Measurements from ENCODE around the gene GPATCH1. TPM values are rescaled to one million over a fixed set of nuclear protein-coding genes. Genes with fewer than 3 reads are reported as not detected.

Gene GPATCH1
- total and polyA plus RNA-seq, 2 of the 4 experiments (the other 2 are of a cell fraction): 5.1 to 7.5 TPM

DNA sequence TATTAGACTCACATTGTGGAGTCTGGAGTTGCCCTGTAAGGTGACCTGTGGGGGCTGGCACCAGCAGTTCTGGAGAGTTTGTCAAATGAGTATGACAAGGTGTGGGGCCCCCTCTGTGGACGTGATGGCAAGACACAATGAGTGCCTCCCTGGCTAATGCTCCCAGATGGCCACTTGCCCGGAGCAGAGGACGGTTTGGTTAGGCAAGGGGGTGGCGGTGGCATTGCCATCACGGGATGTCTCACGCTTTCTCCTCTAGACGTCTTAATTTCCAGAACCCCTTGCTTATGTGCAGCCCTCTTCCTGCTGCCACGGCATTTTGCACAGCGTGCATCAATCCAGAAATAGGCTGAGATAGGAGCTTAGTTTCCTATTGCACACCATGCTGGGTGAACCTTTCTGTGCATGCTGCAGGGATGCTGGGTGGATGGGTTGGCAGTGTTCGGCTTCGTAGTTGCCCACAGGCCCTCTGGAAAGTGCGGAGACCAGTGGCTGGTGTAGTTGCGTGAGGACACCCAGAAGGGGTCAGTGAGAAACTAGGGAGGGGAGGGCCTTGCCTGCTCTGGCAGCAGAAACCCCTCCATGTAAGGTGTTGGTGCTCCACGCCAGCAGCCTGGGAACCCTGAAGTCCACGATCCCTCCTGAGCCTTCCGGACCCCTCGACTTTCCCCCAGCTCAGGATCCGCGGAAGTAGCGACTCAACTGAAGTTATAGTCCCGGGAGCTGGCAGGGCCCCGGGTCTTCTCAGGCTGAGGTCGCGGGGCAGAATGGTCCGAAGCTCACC is 95.1 kb downstream of the GPATCH1 start:
- H4K20me1 ChIP-seq (ENCODE audit: insufficient read depth, low read length): peaks cover 9% of the 10 kb centered on the region
- no peaks in the 10 kb centered on the region for H3K27me3 ChIP-seq (ENCODE audit: control insufficient read depth, insufficient read depth, low read length)
- H2BK5ac ChIP-seq (ENCODE audit: low read depth, low read length, poor library complexity, severe bottlenecking): peak overlapping the region; percentile 85
- peak overlapping the region; percentile 76; the same call in 1 of the 2 replicates for H3K23ac ChIP-seq (ENCODE audit: low read depth, low read length)
- BruUV-seq (replicated peaks): TSS peak; percentile 40
- peak overlapping the region; percentile 93 for H3K4me2 ChIP-seq (ENCODE audit: low read depth, low read length)
- H3K18ac ChIP-seq (ENCODE audit: low read depth, low read length): peak overlapping the region; percentile 8; the same call in 1 of the 2 replicates
- peak overlapping the region; percentile 81 for H4K91ac ChIP-seq (ENCODE audit: insufficient read depth, low read depth, low read length)
- H3K36me3 ChIP-seq (ENCODE audit: control insufficient read depth, insufficient read depth, low read length): no peaks in the 10 kb centered on the region
- peak overlapping the region; percentile 99 for H2AFZ ChIP-seq (replicated peaks; ENCODE audit: low read length, poor library complexity)
- H3K79me1 ChIP-seq (ENCODE audit: low read depth in 1 of 2, low read length in 2 of 2): peaks cover 11 to 23% of the 10 kb centered on the region in 2 experiments
- no peak overlapping the region for H2BK20ac ChIP-seq (ENCODE audit: low read depth, low read length)
- no peak overlapping the region for H2BK15ac ChIP-seq (ENCODE audit: low read depth, low read length)
- ChIA-PET POLR2A (ENCODE audit: unreplicated experiment) (interaction anchor here (0.5 kb wide), 2 partner anchors 56 to 170 kb away, joined by 5 to 6 read pairs; no protein-coding TSS in a partner anchor), CTCF (interaction anchor here (0.5 to 1.9 kb wide), 3 partner anchors 13 to 1006 kb away, joined by 3 to 8 read pairs (median 7); no protein-coding TSS in a partner anchor)
- H4K5ac ChIP-seq (ENCODE audit: low read depth, low read length): peak overlapping the region; percentile 13
- 0% methylated on average over 5 of the region's 25 CpGs; no CpG with 5 or more reads in 1 of the 2 experiments for WGBS, 2 experiments (ENCODE audit: extremely low coverage in 2 of 2, insufficient read length in 1 of 2)
- dilution Hi-C loops (cut with HindIII; ENCODE audit: low sequenced_read_pairs, unreplicated experiment): no loop called here
- intact Hi-C loops (cut with micrococcal nuclease): loop anchor here (2.0 to 5.0 kb wide), 3 partner anchors 31 to 204 kb away; partner anchors contain the start of genes CEP89 and FAAP24
- H3K4ac ChIP-seq (ENCODE audit: low read depth, low read length): peak overlapping the region; percentile 88
- H3K27ac ChIP-seq (ENCODE audit: insufficient read depth, low read length): peak overlapping the region; percentile 69
- H3K14ac ChIP-seq (replicated peaks; ENCODE audit: low read depth, low read length): peak overlapping the region; percentile 66
- H3K9me3 ChIP-seq (ENCODE audit: control insufficient read depth, insufficient read depth, low read length): no peaks in the 10 kb centered on the region
- H3K9ac ChIP-seq (ENCODE audit: low read depth, low read length): peak overlapping the region; percentile 79
- H2BK120ac ChIP-seq (ENCODE audit: low read depth, low read length): peak overlapping the region; percentile 28; the same call in 1 of the 2 replicates
- H2AK5ac ChIP-seq (ENCODE audit: low read depth, low read length): peak overlapping the region; percentile 81; the same call in 1 of the 2 replicates
- in situ Hi-C loops (cut with MboI; ENCODE audit: low sequenced_read_pairs): no loop called here
- H2AK9ac ChIP-seq (replicated peaks; ENCODE audit: low read depth, low read length, poor library complexity): peak overlapping the region; percentile 98
- ATAC-seq (ENCODE audit: low read depth) (peak; percentile 0), DNase-seq (peak; percentile 30)
- peak overlapping the region; percentile 56 for H3K56ac ChIP-seq (ENCODE audit: extremely low read depth, insufficient read depth, low read length)
- H3K9me1 ChIP-seq (ENCODE audit: insufficient read depth, low read length): peaks cover 12% of the 10 kb centered on the region; the same call in 1 of the 2 replicates
- peak overlapping the region; percentile 79 to 97 for H4K8ac ChIP-seq (ENCODE audit: low read depth in 2 of 2, low read length in 2 of 2)
- H3K4me3 ChIP-seq (ENCODE audit: insufficient read depth, low read depth, low read length): peak overlapping the region; percentile 60
- peaks cover 10% of the 10 kb centered on the region for H3K4me1 ChIP-seq (ENCODE audit: control insufficient read depth, insufficient read depth, low read length)
- no peak for TF ChIP-seq RCOR1 (IDR thresholded peaks at IDR 0.05; ENCODE audit: insufficient replicate concordance, low read length)
- TF ChIP-seq MXI1 (IDR thresholded peaks at IDR 0.05; ENCODE audit: borderline replicate concordance, low read depth, low read length): no peak
- TF ChIP-seq FOS (IDR thresholded peaks at IDR 0.05; ENCODE audit: low read depth, low read length): no peak
- no peak for TF ChIP-seq RFX5 (IDR thresholded peaks at IDR 0.05; ENCODE audit: low read depth, low read length)
- TF ChIP-seq MAFK (IDR thresholded peaks at IDR 0.05; ENCODE audit: low read depth, low read length): no peak
- TF ChIP-seq RAD21 (IDR thresholded peaks at IDR 0.05; ENCODE audit: low read length): no peak
- TF ChIP-seq, protein P1, sequence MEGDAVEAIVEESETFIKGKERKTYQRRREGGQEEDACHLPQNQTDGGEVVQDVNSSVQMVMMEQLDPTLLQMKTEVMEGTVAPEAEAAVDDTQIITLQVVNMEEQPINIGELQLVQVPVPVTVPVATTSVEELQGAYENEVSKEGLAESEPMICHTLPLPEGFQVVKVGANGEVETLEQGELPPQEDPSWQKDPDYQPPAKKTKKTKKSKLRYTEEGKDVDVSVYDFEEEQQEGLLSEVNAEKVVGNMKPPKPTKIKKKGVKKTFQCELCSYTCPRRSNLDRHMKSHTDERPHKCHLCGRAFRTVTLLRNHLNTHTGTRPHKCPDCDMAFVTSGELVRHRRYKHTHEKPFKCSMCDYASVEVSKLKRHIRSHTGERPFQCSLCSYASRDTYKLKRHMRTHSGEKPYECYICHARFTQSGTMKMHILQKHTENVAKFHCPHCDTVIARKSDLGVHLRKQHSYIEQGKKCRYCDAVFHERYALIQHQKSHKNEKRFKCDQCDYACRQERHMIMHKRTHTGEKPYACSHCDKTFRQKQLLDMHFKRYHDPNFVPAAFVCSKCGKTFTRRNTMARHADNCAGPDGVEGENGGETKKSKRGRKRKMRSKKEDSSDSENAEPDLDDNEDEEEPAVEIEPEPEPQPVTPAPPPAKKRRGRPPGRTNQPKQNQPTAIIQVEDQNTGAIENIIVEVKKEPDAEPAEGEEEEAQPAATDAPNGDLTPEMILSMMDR (conservative IDR thresholded peaks at IDR 0.05; ENCODE audit: low read depth, low read length): no peak
- TF ChIP-seq, protein P2, sequence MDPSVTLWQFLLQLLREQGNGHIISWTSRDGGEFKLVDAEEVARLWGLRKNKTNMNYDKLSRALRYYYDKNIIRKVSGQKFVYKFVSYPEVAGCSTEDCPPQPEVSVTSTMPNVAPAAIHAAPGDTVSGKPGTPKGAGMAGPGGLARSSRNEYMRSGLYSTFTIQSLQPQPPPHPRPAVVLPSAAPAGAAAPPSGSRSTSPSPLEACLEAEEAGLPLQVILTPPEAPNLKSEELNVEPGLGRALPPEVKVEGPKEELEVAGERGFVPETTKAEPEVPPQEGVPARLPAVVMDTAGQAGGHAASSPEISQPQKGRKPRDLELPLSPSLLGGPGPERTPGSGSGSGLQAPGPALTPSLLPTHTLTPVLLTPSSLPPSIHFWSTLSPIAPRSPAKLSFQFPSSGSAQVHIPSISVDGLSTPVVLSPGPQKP (IDR thresholded peaks at IDR 0.05; ENCODE audit: borderline replicate concordance, low read depth, low read length): no peak
- no peak for TF ChIP-seq SMC3 (IDR thresholded peaks at IDR 0.05; ENCODE audit: low read depth, low read length)
- TF ChIP-seq MAZ (IDR thresholded peaks at IDR 0.05; ENCODE audit: borderline replicate concordance, low read depth, low read length): no peak
- no peak for TF ChIP-seq BHLHE40 (IDR thresholded peaks at IDR 0.05; ENCODE audit: low read depth, low read length)
- TF ChIP-seq, protein P3, sequence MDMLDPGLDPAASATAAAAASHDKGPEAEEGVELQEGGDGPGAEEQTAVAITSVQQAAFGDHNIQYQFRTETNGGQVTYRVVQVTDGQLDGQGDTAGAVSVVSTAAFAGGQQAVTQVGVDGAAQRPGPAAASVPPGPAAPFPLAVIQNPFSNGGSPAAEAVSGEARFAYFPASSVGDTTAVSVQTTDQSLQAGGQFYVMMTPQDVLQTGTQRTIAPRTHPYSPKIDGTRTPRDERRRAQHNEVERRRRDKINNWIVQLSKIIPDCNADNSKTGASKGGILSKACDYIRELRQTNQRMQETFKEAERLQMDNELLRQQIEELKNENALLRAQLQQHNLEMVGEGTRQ (IDR thresholded peaks at IDR 0.05; ENCODE audit: low read depth, low read length): no peak
- TF ChIP-seq NFE2L2 (IDR thresholded peaks at IDR 0.05; ENCODE audit: low read depth, low read length): no peak

All from IMR-90 (cell line).